ENCODE measurements around the gene ESAM. TPM values are rescaled to one million over a fixed set of nuclear protein-coding genes. Genes with fewer than 3 reads are reported as not detected.

ESAM gene
- total and polyA plus RNA-seq, 2 of the 8 experiments (the other 6 are each of a cell fraction or from before 2014, with no cell fraction given) = 0.09 TPM; not detected in 1

DNA sequence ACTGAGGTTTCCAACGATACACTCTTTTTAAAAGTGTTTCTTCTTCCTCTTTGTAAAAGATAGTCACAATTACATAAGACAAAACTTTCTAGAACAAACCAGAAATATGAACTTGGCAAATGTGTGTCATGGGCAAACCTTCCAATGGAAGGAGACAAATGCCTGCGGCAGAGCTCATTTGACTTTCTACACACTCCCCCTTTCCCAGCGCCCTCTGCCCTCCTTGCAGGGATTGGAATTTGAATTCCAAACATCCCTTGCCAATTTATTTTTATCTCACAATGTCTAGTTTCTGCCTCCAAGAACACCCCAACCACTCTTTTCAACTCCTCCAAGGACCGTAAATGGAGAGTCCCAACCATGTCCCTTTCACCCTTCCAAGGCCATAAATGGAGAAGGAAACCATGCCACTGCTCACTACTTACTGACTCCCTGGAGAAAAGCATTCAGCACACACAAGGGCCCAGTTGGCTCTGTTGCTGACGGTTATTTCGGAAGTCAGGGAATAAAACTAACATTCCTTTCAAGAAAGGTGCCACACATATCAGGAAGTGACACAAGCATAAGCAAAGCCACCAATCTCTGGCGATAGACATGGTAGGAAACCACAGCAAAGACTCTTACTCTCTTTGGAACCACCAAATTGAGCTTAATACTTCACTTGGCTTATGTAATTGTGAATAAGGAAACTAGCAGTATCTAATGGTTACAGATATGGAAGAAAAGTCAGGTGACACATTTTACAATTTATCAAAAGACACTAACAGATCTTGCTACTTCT is 15.0 kb upstream of the ESAM start (continued):
- TF ChIP-seq, protein P1, sequence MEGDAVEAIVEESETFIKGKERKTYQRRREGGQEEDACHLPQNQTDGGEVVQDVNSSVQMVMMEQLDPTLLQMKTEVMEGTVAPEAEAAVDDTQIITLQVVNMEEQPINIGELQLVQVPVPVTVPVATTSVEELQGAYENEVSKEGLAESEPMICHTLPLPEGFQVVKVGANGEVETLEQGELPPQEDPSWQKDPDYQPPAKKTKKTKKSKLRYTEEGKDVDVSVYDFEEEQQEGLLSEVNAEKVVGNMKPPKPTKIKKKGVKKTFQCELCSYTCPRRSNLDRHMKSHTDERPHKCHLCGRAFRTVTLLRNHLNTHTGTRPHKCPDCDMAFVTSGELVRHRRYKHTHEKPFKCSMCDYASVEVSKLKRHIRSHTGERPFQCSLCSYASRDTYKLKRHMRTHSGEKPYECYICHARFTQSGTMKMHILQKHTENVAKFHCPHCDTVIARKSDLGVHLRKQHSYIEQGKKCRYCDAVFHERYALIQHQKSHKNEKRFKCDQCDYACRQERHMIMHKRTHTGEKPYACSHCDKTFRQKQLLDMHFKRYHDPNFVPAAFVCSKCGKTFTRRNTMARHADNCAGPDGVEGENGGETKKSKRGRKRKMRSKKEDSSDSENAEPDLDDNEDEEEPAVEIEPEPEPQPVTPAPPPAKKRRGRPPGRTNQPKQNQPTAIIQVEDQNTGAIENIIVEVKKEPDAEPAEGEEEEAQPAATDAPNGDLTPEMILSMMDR (IDR thresholded peaks at IDR 0.05; ENCODE audit: control extremely low read depth in 1 of 3, insufficient read depth in 1 of 3, low read depth in 1 of 3, low read length in 3 of 3) = no peak
- TF ChIP-seq, protein P2, sequence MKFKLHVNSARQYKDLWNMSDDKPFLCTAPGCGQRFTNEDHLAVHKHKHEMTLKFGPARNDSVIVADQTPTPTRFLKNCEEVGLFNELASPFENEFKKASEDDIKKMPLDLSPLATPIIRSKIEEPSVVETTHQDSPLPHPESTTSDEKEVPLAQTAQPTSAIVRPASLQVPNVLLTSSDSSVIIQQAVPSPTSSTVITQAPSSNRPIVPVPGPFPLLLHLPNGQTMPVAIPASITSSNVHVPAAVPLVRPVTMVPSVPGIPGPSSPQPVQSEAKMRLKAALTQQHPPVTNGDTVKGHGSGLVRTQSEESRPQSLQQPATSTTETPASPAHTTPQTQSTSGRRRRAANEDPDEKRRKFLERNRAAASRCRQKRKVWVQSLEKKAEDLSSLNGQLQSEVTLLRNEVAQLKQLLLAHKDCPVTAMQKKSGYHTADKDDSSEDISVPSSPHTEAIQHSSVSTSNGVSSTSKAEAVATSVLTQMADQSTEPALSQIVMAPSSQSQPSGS (IDR thresholded peaks at IDR 0.05; ENCODE audit: low read length) = no peak
- TF ChIP-seq YY1 (IDR thresholded peaks at IDR 0.05; ENCODE audit: low read depth, low read length) = no peak
- no peak for TF ChIP-seq ZNF274 (IDR thresholded peaks at IDR 0.05; ENCODE audit: borderline replicate concordance, extremely low read depth, low read length)
- no peak for TF ChIP-seq CBX8 (IDR thresholded peaks at IDR 0.05; ENCODE audit: borderline replicate concordance, low read depth, low read length)
- no peak for TF ChIP-seq TBP (IDR thresholded peaks at IDR 0.05; ENCODE audit: low read depth, low read length)
